Spleen (tissue), 11 donors: ENCODE results near the gene TM9SF4. TPM values are rescaled to one million over a fixed set of nuclear protein-coding genes. Genes with fewer than 3 reads are reported as not detected.
A peak's percentile ranks its signal among the peaks of the same experiment; 100 is the strongest.

Experiments
- DNase-seq: peaks from one replicate; pipeline ENCODE4 v3.0.0-alpha.2; 2020
- H3K27ac ChIP-seq, 8 donors: fragments of 200-600 bp; sonication (generic) in 7 of 8; 1 replicate in 4 of 8; 2 replicates in 4 of 8; pipeline versions ENCODE4 v1.5.0 to v1.8.0; 2016 to 2021; ENCODE audit warnings: inconsistent platforms in 4 of 8, mild to moderate bottlenecking in 4 of 8, moderate library complexity in 1 of 8
- H3K27me3 ChIP-seq, 7 donors: fragments of 200-600 bp; sonication (generic) in 6 of 7; replicated peaks in 1 of 7; 1 replicate in 4 of 7; 2 replicates in 3 of 7; pipeline versions ENCODE4 v1.5.0 to v1.8.0; 2016 to 2021; ENCODE audit warnings: inconsistent platforms in 3 of 7, mild to moderate bottlenecking in 1 of 7
- H3K36me3 ChIP-seq, 6 donors: fragments of 200-600 bp; sonication (generic) in 5 of 6; 1 replicate in 4 of 6; 2 replicates in 2 of 6; pipeline versions ENCODE4 v1.5.0 to v1.8.0; 2016 to 2021; ENCODE audit warnings: inconsistent platforms in 2 of 6
- H3K4me1 ChIP-seq, 6 donors: fragments of 200-600 bp; sonication (generic) in 5 of 6; 1 replicate in 3 of 6; 2 replicates in 3 of 6; pipeline versions ENCODE4 v1.5.0 to v1.8.0; 2016 to 2021; ENCODE audit warnings: inconsistent platforms in 3 of 6
- H3K4me3 ChIP-seq, 8 donors: fragments of 200-600 bp; sonication (generic) in 7 of 8; 1 replicate in 4 of 8; 2 replicates in 4 of 8; pipeline versions ENCODE4 v1.5.0 to v1.8.0; 2016 to 2021; ENCODE audit warnings: inconsistent platforms in 4 of 8, mild to moderate bottlenecking in 4 of 8, moderate library complexity in 2 of 8
- H3K9me3 ChIP-seq, 8 donors: fragments of 200-600 bp; sonication (generic) in 7 of 8; 1 replicate in 4 of 8; 2 replicates in 4 of 8; pipeline versions ENCODE4 v1.5.0 to v1.8.0; 2016 to 2021; ENCODE audit warnings: inconsistent platforms in 4 of 8
- CTCF ChIP-seq, 11 experiments: fragments of 200-600 bp in 7 of 11; fragments of 450-650 bp in 4 of 11; sonication (generic) in 4 of 11; IDR thresholded peaks in 8 of 11; conservative IDR thresholded peaks in 3 of 11; 1 replicate in 7 of 11; 2 replicates in 4 of 11; pipeline versions ENCODE4 v1.4.0 to v1.8.0; 2016 to 2021; ENCODE audit warnings: antibody characterized with exemption in 11 of 11, inconsistent platforms in 4 of 11, mild to moderate bottlenecking in 1 of 11
- POLR2A ChIP-seq, 3 donors: fragments of 450-650 bp; IDR thresholded peaks; one replicate each; pipeline ENCODE4 v1.5.1; 2017; ENCODE audit warnings: antibody characterized with exemption in 3 of 3, mild to moderate bottlenecking in 1 of 3
- POLR2AphosphoS5 ChIP-seq, 3 donors: sonication (generic); formaldehyde crosslinking; IDR thresholded peaks; one replicate each; pipeline ENCODE4 v1.5.1; 2017; ENCODE audit warnings: antibody characterized with exemption in 3 of 3
- WGBS, 5 donors: extraction: QIAGEN DNeasy Blood & Tissue Kit in 3 of 5; methylation state at CpG; one replicate each; pipeline versions ENCODE4 v1.1.5 to v1.1.7; 2013 to 2018; 5-methylcytosine and 5-hydroxymethylcytosine counted together
- intact Hi-C: fragments of 100-400 bp; cut with DNase I; formaldehyde crosslinking; loops from one replicate; pipeline ENCODE4 v1.15.0; 2023; ENCODE audit warnings: low total_unique reads
- polyA plus RNA-seq, 3 donors: library from polyadenylated mRNA; stranded (reverse); fragments of 200-250 nt; gene quantifications; one replicate each; pipeline ENCODE4 v1.2.1, GENCODE V29; 2013
- total RNA-seq, 7 donors: library from RNA; depleted of rRNA in 3 of 7; stranded (reverse); fragments of >200 nt in 3 of 7; fragmentation: NEBNext Ultra II Directional in 4 of 7; extraction: Animal tissue kit (Norgen Biotek cat#: 25700) in 4 of 7; gene quantifications; one replicate each; pipeline versions ENCODE4 v1.1.0 to v1.2.1, GENCODE V29; 2016 to 2021
- donor health status: healthy with polysubstance abuse.
- donor health status: DM: no; HTN: no; CAD: no; lungs with moderate emphysema.
- donor health status: DM: no; HTN: no; CAD: no.
- donor health status: Bipolar disorder and iron deficiency.
- donor health status: healthy.
- donor health status: DM: no; HTN: no; CAD: no.
- donor health status: DM: yes; HTN: yes; CAD: no.

Gene TM9SF4
- total and polyA plus RNA-seq, 10 donors: 12.0 to 58.3 (median 41.0) TPM

- DNase-seq: peak; percentile 48
- Histone ChIP-seq H3K4me1 (no peaks in the 10 kb centered on the region), H3K27me3 (no peaks in the 10 kb centered on the region), H3K9me3 (no peaks in the 10 kb centered on the region), H3K4me3 (no peak overlapping the region), H3K27ac (no peak overlapping the region), H3K36me3 (peaks cover 3 to 100% (median 95%) of the 10 kb centered on the region in 6 donors)
- intact Hi-C loops: no loop called here
- TF ChIP-seq CTCF (IDR thresholded peaks at IDR 0.05 in 8 of 11, conservative IDR thresholded peaks at IDR 0.05 in 3 of 11) (no peak), POLR2AphosphoS5 (IDR thresholded peaks at IDR 0.05) (peak in 1 of 3 donors; percentile 16), POLR2A (IDR thresholded peaks at IDR 0.05) (no peak)
- WGBS, 5 donors: 92 to 97% (median 95%) methylated on average over 18 to 21 of the region's 21 CpGs
Measured at GRCh38 chr20:32141465-32141980, 32.0 kb downstream of the TM9SF4 start.

DNA sequence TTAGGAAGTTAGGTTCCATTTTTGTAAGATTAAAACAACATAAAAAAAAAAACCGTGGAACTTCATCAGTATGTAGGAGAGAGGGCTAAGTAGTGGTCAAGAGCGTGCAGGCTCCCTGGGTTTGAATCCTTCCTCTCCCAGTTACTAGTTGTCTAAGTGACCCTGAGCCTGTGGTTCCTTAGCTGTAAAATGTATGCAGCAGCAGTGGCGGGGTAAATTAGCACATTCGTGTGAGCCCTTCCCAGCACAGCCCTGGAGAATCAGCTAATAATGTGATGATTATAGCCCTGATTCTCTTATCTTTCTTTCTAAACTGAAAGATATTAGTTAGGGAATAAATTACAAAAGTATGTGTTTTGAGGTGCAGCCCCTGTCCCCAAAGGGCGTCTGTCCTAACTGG, 32.6 kb downstream of the TM9SF4 start:
- 88 to 96% (median 94%) methylated on average over 5 of the region's 5 CpGs for WGBS, 5 donors
- Histone ChIP-seq H3K27me3 (no peaks in the 10 kb centered on the region), H3K4me1 (no peaks in the 10 kb centered on the region), H3K4me3 (no peak overlapping the region), H3K27ac (no peak overlapping the region), H3K36me3 (peaks cover 3 to 100% (median 95%) of the 10 kb centered on the region in 6 donors), H3K9me3 (no peaks in the 10 kb centered on the region)
- no peak for DNase-seq
- no peak for TF ChIP-seq POLR2AphosphoS5 (IDR thresholded peaks at IDR 0.05)
- TF ChIP-seq POLR2A (IDR thresholded peaks at IDR 0.05): no peak
- no peak for TF ChIP-seq CTCF (IDR thresholded peaks at IDR 0.05 in 8 of 11, conservative IDR thresholded peaks at IDR 0.05 in 3 of 11)
- intact Hi-C loops: no loop called here

DNA sequence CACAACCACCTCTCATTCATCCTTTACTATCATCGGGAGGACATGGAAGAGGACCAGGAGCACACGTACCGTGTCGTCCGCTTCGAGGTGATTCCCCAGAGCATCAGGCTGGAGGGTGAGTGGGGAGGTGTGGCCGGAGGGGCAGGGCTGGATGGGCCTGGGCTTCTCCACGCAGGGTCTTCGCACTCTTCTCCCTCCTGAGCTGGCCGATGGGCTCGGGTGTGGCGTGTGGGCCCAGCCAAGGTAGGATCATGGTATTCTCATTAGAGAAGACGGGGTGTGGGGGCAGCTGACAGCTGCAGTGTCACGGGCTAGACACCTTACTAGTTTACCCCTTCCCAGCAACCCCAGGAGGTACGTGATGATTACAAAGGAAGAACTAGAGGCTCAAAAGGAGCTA, 33.5 kb downstream of the TM9SF4 start:
- peak; percentile 25 for DNase-seq
- Histone ChIP-seq H3K4me1 (no peaks in the 10 kb centered on the region), H3K27ac (no peak overlapping the region), H3K9me3 (no peaks in the 10 kb centered on the region), H3K27me3 (no peaks in the 10 kb centered on the region), H3K4me3 (no peak overlapping the region), H3K36me3 (peaks cover 3 to 100% (median 96%) of the 10 kb centered on the region in 6 donors)
- intact Hi-C loops: no loop called here
- TF ChIP-seq CTCF (IDR thresholded peaks at IDR 0.05 in 8 of 11, conservative IDR thresholded peaks at IDR 0.05 in 3 of 11) (no peak), POLR2AphosphoS5 (IDR thresholded peaks at IDR 0.05) (no peak), POLR2A (IDR thresholded peaks at IDR 0.05) (no peak)
- WGBS, 5 donors: 95 to 99% (median 97%) methylated on average over 13 to 15 of the region's 15 CpGs

DNA sequence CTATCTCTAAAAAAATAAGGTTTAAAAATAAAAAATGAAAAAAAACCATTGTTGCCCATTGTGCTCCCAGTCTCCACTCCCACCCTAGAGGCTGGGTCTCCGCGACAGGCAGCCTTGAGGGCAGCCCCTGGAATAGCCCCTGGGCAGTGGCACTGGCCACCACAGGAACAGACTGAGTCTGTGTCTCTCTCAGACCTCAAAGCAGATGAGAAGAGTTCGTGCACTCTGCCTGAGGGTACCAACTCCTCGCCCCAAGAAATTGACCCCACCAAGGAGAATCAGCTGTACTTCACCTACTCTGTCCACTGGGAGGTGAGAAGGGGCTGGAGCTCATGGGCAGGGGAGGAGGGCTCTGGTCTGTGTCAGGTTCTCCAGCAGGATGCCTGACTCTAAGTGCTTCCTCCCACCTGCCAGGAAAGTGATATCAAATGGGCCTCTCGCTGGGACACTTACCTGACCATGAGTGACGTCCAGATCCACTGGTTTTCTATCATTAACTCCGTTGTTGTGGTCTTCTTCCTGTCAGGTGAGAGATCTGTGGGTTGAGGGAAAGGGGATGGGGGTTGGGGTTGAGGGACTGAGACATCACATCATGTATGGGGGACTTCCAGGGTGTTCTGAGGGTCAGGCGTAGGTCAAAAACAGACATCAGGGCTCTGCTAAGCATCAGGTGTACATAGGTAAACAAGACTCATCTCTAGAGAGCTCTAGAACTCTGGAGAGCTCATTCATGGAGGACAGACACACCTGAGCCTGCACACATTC, 35.6 kb downstream of the TM9SF4 start:
- Histone ChIP-seq H3K27me3 (no peaks in the 10 kb centered on the region), H3K9me3 (no peaks in the 10 kb centered on the region), H3K36me3 (peaks cover 3 to 100% (median 93%) of the 10 kb centered on the region in 6 donors), H3K4me3 (no peak overlapping the region), H3K27ac (no peak overlapping the region), H3K4me1 (no peaks in the 10 kb centered on the region)
- intact Hi-C loops: no loop called here
- peak; percentile 23 for DNase-seq
- TF ChIP-seq POLR2AphosphoS5 (IDR thresholded peaks at IDR 0.05) (no peak), POLR2A (IDR thresholded peaks at IDR 0.05) (no peak), CTCF (IDR thresholded peaks at IDR 0.05 in 8 of 11, conservative IDR thresholded peaks at IDR 0.05 in 3 of 11) (no peak)
- WGBS, 5 donors: 88 to 97% (median 92%) methylated on average over 8 of the region's 8 CpGs
